HCT116 (cell line): Measurements from ENCODE around the gene GFM2. TPM values are rescaled to one million over a fixed set of nuclear protein-coding genes. Genes with fewer than 3 reads are reported as not detected.

ENCODE experiments used
- CEBPB ChIP-seq: IDR thresholded peaks from 2 replicates; pipeline ENCODE4 v1.6.1; 2012; ENCODE audit warnings: low read depth
- EZH2 ChIP-seq: fragments of 200-600 bp; sonication (generic); IDR thresholded peaks from 2 replicates; pipeline ENCODE4 v1.6.1; 2017; ENCODE audit warnings: antibody characterized with exemption, mixed run types
- EZH2phosphoT487 ChIP-seq: fragments of 200-600 bp; IDR thresholded peaks from 2 replicates; pipeline ENCODE4 v1.6.1; 2018; ENCODE audit warnings: antibody characterized with exemption, borderline replicate concordance
- FOSL1 ChIP-seq: IDR thresholded peaks from 2 replicates; pipeline ENCODE4 v1.6.1; 2012; ENCODE audit warnings: low read depth
- RAD21 ChIP-seq: IDR thresholded peaks from 2 replicates; pipeline ENCODE4 v1.6.1; 2012; ENCODE audit warnings: low read depth, mild to moderate bottlenecking
- SIN3A ChIP-seq: IDR thresholded peaks from 2 replicates; pipeline ENCODE4 v1.6.1; 2012; ENCODE audit warnings: low read depth
- SRF ChIP-seq: IDR thresholded peaks from 2 replicates; pipeline ENCODE4 v1.6.1; 2012; ENCODE audit warnings: low read depth
- TCF7L2 ChIP-seq: IDR thresholded peaks from 2 replicates; pipeline ENCODE4 v1.7.0; 2011; ENCODE audit warnings: borderline replicate concordance, inconsistent platforms; ENCODE audit not compliant: insufficient read depth, insufficient read length; ENCODE audit errors: extremely low read depth
- YY1 ChIP-seq: IDR thresholded peaks from 2 replicates; pipeline ENCODE4 v1.6.1; 2011; ENCODE audit warnings: low read length, low read depth, moderate library complexity, mild to moderate bottlenecking; ENCODE audit not compliant: insufficient replicate concordance; ENCODE audit errors: extremely low read depth
- ZNF274 ChIP-seq: fragments of 200-500 bp; sonication (Bioruptor generic); IDR thresholded peaks from 2 replicates; pipeline ENCODE4 v1.6.1; 2014; ENCODE audit warnings: mild to moderate bottlenecking, low read depth, low read length, inconsistent platforms
- total RNA-seq: library from RNA; stranded (reverse); gene quantifications from one replicate; pipeline ENCODE4 v1.2.1, GENCODE V29; 2021; ENCODE audit not compliant: unreplicated experiment
- TF ChIP-seq, protein P1 (sequence below): IDR thresholded peaks from 2 replicates; pipeline ENCODE4 v1.6.1; 2011; ENCODE audit warnings: mild to moderate bottlenecking, low read length, moderate library complexity; ENCODE audit not compliant: insufficient replicate concordance; ENCODE audit errors: extremely low read depth
- TF ChIP-seq, protein P2 (sequence below): IDR thresholded peaks from 2 replicates; pipeline ENCODE4 v1.6.1; 2012

The GFM2 gene
- total RNA-seq, 1 experiment from 2014 or later: 25.0 TPM

DNA sequence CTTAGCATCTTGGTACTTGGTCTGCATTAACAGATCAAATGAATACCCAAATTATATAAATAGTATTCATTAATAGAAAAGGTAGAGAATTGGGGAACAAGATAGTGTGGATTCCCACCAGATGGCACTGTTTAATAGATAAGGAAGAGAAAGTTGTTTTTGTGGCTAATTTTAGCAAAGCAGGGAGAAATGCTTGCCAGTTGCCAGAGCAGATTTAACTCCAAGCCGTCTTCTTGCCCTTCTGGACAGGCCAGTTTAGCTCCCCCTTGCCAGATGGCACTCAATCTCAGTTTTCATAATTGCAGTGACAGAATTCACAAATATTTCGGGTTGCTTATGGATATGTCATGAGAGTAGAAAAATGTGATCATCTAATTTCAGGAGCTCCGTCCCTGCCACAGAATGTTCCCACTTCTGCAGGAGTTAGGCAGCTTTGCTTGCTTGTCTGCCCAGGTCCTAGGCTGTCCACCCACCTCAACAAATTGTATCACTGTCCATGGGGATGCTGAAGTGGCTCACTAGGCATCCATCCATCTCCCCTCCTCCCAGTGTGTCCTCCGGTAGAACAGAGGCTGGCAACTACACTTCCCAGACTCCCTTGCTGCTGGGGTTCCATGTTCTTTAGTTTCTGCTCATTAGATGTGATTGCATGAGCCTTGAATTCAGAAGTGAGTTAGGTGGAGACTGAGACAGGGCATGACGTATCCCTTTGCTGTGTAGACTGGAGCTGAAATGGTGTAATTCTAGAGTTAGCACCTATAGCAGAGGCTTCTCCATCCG lies 93.7 kb downstream of the GFM2 start (continued):
- TF ChIP-seq, protein P1, sequence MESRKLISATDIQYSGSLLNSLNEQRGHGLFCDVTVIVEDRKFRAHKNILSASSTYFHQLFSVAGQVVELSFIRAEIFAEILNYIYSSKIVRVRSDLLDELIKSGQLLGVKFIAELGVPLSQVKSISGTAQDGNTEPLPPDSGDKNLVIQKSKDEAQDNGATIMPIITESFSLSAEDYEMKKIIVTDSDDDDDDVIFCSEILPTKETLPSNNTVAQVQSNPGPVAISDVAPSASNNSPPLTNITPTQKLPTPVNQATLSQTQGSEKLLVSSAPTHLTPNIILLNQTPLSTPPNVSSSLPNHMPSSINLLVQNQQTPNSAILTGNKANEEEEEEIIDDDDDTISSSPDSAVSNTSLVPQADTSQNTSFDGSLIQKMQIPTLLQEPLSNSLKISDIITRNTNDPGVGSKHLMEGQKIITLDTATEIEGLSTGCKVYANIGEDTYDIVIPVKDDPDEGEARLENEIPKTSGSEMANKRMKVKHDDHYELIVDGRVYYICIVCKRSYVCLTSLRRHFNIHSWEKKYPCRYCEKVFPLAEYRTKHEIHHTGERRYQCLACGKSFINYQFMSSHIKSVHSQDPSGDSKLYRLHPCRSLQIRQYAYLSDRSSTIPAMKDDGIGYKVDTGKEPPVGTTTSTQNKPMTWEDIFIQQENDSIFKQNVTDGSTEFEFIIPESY: no peak
- TF ChIP-seq YY1 (peak; percentile 44), TCF7L2 (no peak), FOSL1 (no peak), SIN3A (no peak), ZNF274 (no peak), EZH2phosphoT487 (no peak), CEBPB (no peak), SRF (no peak), EZH2 (no peak), RAD21 (peak; percentile 87)
- TF ChIP-seq, protein P2, sequence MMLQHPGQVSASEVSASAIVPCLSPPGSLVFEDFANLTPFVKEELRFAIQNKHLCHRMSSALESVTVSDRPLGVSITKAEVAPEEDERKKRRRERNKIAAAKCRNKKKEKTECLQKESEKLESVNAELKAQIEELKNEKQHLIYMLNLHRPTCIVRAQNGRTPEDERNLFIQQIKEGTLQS: no peak
